HG03342 (cell line): ENCODE measurements around the gene PDCD6IP.
A peak's percentile ranks its signal among the peaks of the same experiment; 100 is the strongest.
"Not testable (repeated sequence)": the region's sequence is repeated elsewhere in the genome, so short reads cannot be mapped to it uniquely, and the experiment has no call there.

Experiments used
- ATAC-seq: cut with Tn5 transposase; IDR thresholded peaks from one replicate; pipeline ENCODE4 v1.9.1; 2021; ENCODE audit warnings: mild to moderate bottlenecking, moderate library complexity; ENCODE audit not compliant: unreplicated experiment

The PDCD6IP gene

GRCh38 chr3:33798418-33799201 lies at the start of gene PDCD6IP:
PDCD6IP (plus strand) TSS chr3:33798630; CDS start chr3:33798729, 99 bp downstream.
- ATAC-seq: peak; percentile 89

GRCh38 chr3:33749546-33750210 lies 48.8 kb upstream of the PDCD6IP start:
- ATAC-seq: no peak

GRCh38 chr3:33750211-33750548 lies 48.2 kb upstream of the PDCD6IP start:
- ATAC-seq: no peak

GRCh38 chr3:33751336-33751735 lies 47.1 kb upstream of the PDCD6IP start:
- ATAC-seq: no peak

GRCh38 chr3:33754391-33754790 lies 44.0 kb upstream of the PDCD6IP start:
- ATAC-seq: not testable (repeated sequence)

GRCh38 chr3:33758281-33758680 lies 40.1 kb upstream of the PDCD6IP start:
- no peak for ATAC-seq

- ATAC-seq: no peak
Observed at GRCh38 chr3:33758864-33759263, 39.6 kb upstream of the PDCD6IP start.

- no peak for ATAC-seq
Observed at GRCh38 chr3:33768578-33769330, 29.7 kb upstream of the PDCD6IP start.

GRCh38 chr3:33773637-33774036 lies 24.8 kb upstream of the PDCD6IP start:
- ATAC-seq: no peak

- ATAC-seq: no peak
Observed at GRCh38 chr3:33775363-33775762, 23.1 kb upstream of the PDCD6IP start.

- no peak for ATAC-seq
Observed at GRCh38 chr3:33777996-33778395, 20.4 kb upstream of the PDCD6IP start.

- no peak for ATAC-seq
Observed at GRCh38 chr3:33779751-33780150, 18.7 kb upstream of the PDCD6IP start.

GRCh38 chr3:33781413-33781812 lies 17.0 kb upstream of the PDCD6IP start:
- ATAC-seq: peak; percentile 68

- ATAC-seq: no peak
Observed at GRCh38 chr3:33786565-33787327, 11.7 kb upstream of the PDCD6IP start.

- ATAC-seq: peak; percentile 87
Observed at GRCh38 chr3:33787328-33788009, 11.0 kb upstream of the PDCD6IP start.

- no peak for ATAC-seq
Observed at GRCh38 chr3:33789183-33789954, 9.1 kb upstream of the PDCD6IP start.

- no peak for ATAC-seq
Observed at GRCh38 chr3:33790091-33790490, 8.3 kb upstream of the PDCD6IP start.

- no peak for ATAC-seq
Observed at GRCh38 chr3:33791477-33792166, 6.8 kb upstream of the PDCD6IP start.
